HG03469 (cell line): ENCODE data around the gene ZBTB48.

Source experiments
- ATAC-seq: cut with Tn5 transposase; IDR thresholded peaks from one replicate; pipeline ENCODE4 v1.9.1; 2021; ENCODE audit warnings: mild to moderate bottlenecking, moderate library complexity, moderate number of reproducible peaks; ENCODE audit not compliant: unreplicated experiment

Gene ZBTB48

GRCh38 chr1:6572653-6573383, 7.0 kb upstream of the ZBTB48 start:
- ATAC-seq, result no peak

- no peak for ATAC-seq
These were observed 5.7 kb upstream of the ZBTB48 start for GRCh38 chr1:6574025-6574620.

GRCh38 chr1:6574818-6575217, 5.0 kb upstream of the ZBTB48 start:
- ATAC-seq, result no peak

- no peak for ATAC-seq
These were observed 1.8 kb upstream of the ZBTB48 start for GRCh38 chr1:6577831-6578525.

- ATAC-seq, result no peak
These were observed 995 bp upstream of the ZBTB48 start for GRCh38 chr1:6578624-6579373.

- ATAC-seq, result peak; percentile 5
These were observed 362 bp downstream of the ZBTB48 start for GRCh38 chr1:6580119-6580592.

- ATAC-seq, result no peak
These were observed 1.0 kb downstream of the ZBTB48 start for GRCh38 chr1:6580593-6581409.

GRCh38 chr1:6581561-6582305, 1.9 kb downstream of the ZBTB48 start:
- ATAC-seq, result no peak

GRCh38 chr1:6582370-6582769, 2.6 kb downstream of the ZBTB48 start:
- ATAC-seq, result no peak

- ATAC-seq, result no peak
These were observed 4.6 kb downstream of the ZBTB48 start for GRCh38 chr1:6584126-6585080.

GRCh38 chr1:6585081-6585722, 5.4 kb downstream of the ZBTB48 start:
- no peak for ATAC-seq

- ATAC-seq, result no peak
These were observed 6.0 kb downstream of the ZBTB48 start for GRCh38 chr1:6585841-6586240.

GRCh38 chr1:6586404-6586816, 6.6 kb downstream of the ZBTB48 start:
- ATAC-seq, result no peak

GRCh38 chr1:6587261-6588005, 7.6 kb downstream of the ZBTB48 start:
- no peak for ATAC-seq

- no peak for ATAC-seq
These were observed 8.5 kb downstream of the ZBTB48 start for GRCh38 chr1:6588128-6588892.

- ATAC-seq, result no peak
These were observed 9.2 kb downstream of the ZBTB48 start for GRCh38 chr1:6588893-6589520.
